ENCODE data around the gene SNRPD1.
"Not testable (repeated sequence)": the region's sequence is repeated elsewhere in the genome, so short reads cannot be mapped to it uniquely, and the experiment has no call there.

The SNRPD1 gene

GRCh38 chr18:21638822-21639221 is 26.7 kb downstream of the SNRPD1 start:
- DNase-seq, result no peak

- DNase-seq, result not testable (repeated sequence)
Observed at GRCh38 chr18:21640375-21640774, 28.3 kb downstream of the SNRPD1 start.

GRCh38 chr18:21650311-21650710 is 38.2 kb downstream of the SNRPD1 start:
- no peak for DNase-seq

- DNase-seq, result no peak
Observed at GRCh38 chr18:21652073-21652472, 40.0 kb downstream of the SNRPD1 start.

GRCh38 chr18:21653361-21653760 is 41.2 kb downstream of the SNRPD1 start:
- no peak for DNase-seq

GRCh38 chr18:21656402-21656801 is 44.3 kb downstream of the SNRPD1 start:
- no peak for DNase-seq

GRCh38 chr18:21660078-21660477 is 48.0 kb downstream of the SNRPD1 start:
- no peak for DNase-seq

GRCh38 chr18:21662581-21662980 is 50.5 kb downstream of the SNRPD1 start:
- DNase-seq, result no peak

- DNase-seq, result no peak
Observed at GRCh38 chr18:21663578-21663977, 51.5 kb downstream of the SNRPD1 start.

- DNase-seq, result no peak
Observed at GRCh38 chr18:21664069-21664468, 52.0 kb downstream of the SNRPD1 start.

- no peak for DNase-seq
Observed at GRCh38 chr18:21669736-21670285, 57.7 kb downstream of the SNRPD1 start.

GRCh38 chr18:21672521-21673267 is 60.6 kb downstream of the SNRPD1 start:
- no peak for DNase-seq

- not testable (repeated sequence) for DNase-seq
Observed at GRCh38 chr18:21675354-21675753, 63.2 kb downstream of the SNRPD1 start.

- DNase-seq, result no peak
Observed at GRCh38 chr18:21678859-21679258, 66.7 kb downstream of the SNRPD1 start.

- DNase-seq, result no peak
Observed at GRCh38 chr18:21680161-21680560, 68.0 kb downstream of the SNRPD1 start.

GRCh38 chr18:21682371-21683051 is 70.4 kb downstream of the SNRPD1 start:
- no peak for DNase-seq

Data from stimulated activated CD4-positive, alpha-beta T cell treated with anti-CD3 and anti-CD28 coated beads, Interleukin-4, amount 100 ng/mL, for 4 hours (primary cell).